AG09319 (cell line): Measurements from ENCODE around the gene ZNF687.

Experiments used
- DNase-seq: peaks from one replicate; pipeline ENCODE4 v3.0.0-alpha.2; 2010; ENCODE audit warnings: low read depth; ENCODE audit errors: extremely low read depth
- CTCF ChIP-seq: IDR thresholded peaks from 2 replicates; pipeline ENCODE4 v1.5.1; 2011; ENCODE audit warnings: low read depth, mild to moderate bottlenecking, inconsistent platforms, low read length, moderate library complexity

The ZNF687 gene

GRCh38 chr1:151315565-151316235 lies 33.6 kb downstream of the ZNF687 start:
- no peak for DNase-seq
- no peak for TF ChIP-seq CTCF

- DNase-seq: no peak
- TF ChIP-seq CTCF: no peak
Measured at GRCh38 chr1:151318975-151319374, 36.9 kb downstream of the ZNF687 start.

DNA sequence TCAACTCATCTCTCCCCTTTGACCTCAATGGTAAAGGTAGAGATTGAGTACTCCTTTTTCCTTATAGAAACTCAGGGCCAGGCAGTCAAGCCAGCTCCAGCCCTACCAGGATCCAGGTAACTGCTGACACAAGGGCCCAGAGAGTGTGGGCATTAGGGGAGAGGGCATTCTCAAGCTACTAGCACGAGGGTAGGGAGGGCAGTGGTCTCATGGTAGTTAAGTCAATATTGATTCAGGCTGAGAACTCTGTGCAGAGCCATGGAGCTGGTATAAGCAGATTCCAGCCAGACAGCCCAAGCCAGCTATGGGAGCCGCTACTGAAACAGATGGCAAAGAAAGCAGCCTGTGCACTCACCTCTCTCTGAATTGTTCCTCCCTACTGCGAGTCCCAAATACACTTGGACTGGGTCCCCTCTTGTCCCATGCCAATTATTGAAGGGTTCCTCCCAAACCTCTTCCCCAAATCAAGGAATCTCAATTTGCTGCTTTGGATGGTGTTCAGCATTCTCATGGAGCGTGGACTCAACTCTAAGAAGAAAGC lies 42.4 kb downstream of the ZNF687 start:
- TF ChIP-seq CTCF: no peak
- DNase-seq: no peak

DNA sequence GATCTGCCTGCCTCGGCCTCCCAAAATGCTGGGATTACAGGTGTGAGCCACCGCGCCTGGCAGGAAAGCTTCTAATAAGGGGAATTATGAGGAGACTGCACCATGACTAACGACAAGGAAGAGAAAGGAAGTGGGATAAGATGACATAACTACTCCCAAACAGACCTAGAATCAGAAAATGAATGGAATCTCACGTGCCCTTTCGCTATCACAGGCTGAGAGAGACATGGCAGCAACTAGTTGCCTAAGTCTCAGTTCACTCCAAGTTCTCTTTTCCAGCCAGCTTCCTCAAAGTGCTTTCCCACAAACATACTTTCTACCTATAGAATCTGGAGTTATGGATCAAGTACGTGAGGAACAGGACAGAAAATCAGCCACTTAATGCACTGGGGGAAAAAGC lies 43.1 kb downstream of the ZNF687 start:
- no peak for TF ChIP-seq CTCF
- no peak for DNase-seq

- DNase-seq: no peak
- TF ChIP-seq CTCF: no peak
Measured at GRCh38 chr1:151325646-151326429, 43.7 kb downstream of the ZNF687 start.

DNA sequence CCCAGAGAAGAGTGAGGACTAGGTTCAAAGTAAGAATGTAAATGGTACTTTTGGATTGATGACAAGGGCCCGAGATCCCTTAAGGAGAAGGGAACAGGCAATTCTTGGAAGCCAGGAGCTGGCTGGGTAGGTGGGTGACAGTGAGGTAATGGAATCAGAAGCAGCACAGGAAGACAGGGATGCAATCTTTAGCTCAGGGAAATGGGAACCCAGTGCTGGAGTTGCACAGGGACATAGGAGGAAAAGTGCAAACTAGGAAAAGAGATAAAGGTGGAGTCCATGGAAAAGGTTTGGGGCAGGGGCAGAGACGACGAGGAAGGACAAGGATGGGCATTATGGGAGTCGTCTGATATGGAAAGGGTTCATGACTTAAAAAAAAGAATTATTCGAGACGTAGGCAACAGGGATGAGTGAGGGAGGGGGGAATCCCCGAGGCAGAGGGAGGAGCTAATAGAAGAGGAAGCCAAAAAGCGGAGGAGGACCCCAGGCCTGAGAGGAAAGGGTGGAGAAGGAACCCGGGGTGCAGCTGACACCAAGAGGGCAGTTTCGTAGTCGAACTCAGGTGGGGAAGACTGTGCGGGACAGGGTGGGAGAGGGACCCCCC lies 44.6 kb downstream of the ZNF687 start:
- no peak for DNase-seq
- TF ChIP-seq CTCF: no peak
